Measurements from ENCODE around the gene SAT2.

GRCh38 chr17:7652388-7653356, 25.1 kb upstream of the SAT2 start:
- TF ChIP-seq CTCF (conservative IDR thresholded peaks at IDR 0.05), result no peak
- no peak for TF ChIP-seq EZH2 (IDR thresholded peaks at IDR 0.05; ENCODE audit: low read depth)

Measured in PC-9 (cell line).